H1 (cell line): ENCODE data around the gene LRRIQ4. TPM values are rescaled to one million over a fixed set of nuclear protein-coding genes. Genes with fewer than 3 reads are reported as not detected.

Source experiments
- FOSL1 ChIP-seq: IDR thresholded peaks from 2 replicates; pipeline ENCODE4 v1.6.1; 2011; ENCODE audit warnings: mild to moderate bottlenecking, low read depth, low read length, moderate library complexity; ENCODE audit not compliant: insufficient read depth
- RFX5 ChIP-seq: IDR thresholded peaks from 2 replicates; pipeline ENCODE4 v1.6.1; 2011; ENCODE audit warnings: low read depth, low read length, improper control_type of control experiment, borderline replicate concordance
- SIN3A ChIP-seq, 2 experiments: IDR thresholded peaks in 1 of 2; conservative IDR thresholded peaks in 1 of 2; 2 replicates each; pipeline ENCODE4 v1.6.1; 2011 to 2012; ENCODE audit warnings: low read length in 2 of 2, improper control_type of control experiment in 1 of 2, low read depth in 1 of 2, mild to moderate bottlenecking in 1 of 2
- SP1 ChIP-seq: IDR thresholded peaks from 2 replicates; pipeline ENCODE4 v1.6.1; 2011; ENCODE audit warnings: low read depth, low read length
- TEAD4 ChIP-seq: IDR thresholded peaks from 2 replicates; pipeline ENCODE4 v1.6.1; 2012; ENCODE audit warnings: low read depth, low read length, inconsistent platforms, mixed read lengths
- polyA plus RNA-seq, 7 experiments: library from polyadenylated mRNA; depleted of rRNA in 3 of 7; stranded (reverse) in 5 of 7; unstranded in 2 of 7; fragments of >200 nt in 5 of 7; fragments of 200-250 nt in 2 of 7; gene quantifications; 1 replicate in 5 of 7; 2 replicates in 1 of 7; 4 replicates in 1 of 7; pipeline versions ENCODE4 v1.2.1 to v1.2.3, GENCODE V29; 2011 to 2013; ENCODE audit warnings: missing spikeins in 2 of 7, mixed read lengths in 2 of 7
- total RNA-seq: library from RNA; stranded (reverse); fragmentation: NEBNext Ultra II Directional; extraction: Animal tissue kit (Norgen Biotek cat#: 25700); gene quantifications from 2 replicates; pipeline ENCODE4 v1.2.1, GENCODE V29; 2021

LRRIQ4 gene
- total and polyA plus RNA-seq, 2 of the 8 experiments (the other 6 are each of a cell fraction or from before 2014, with no cell fraction given): 0.08 TPM; not detected in 1

GRCh38 chr3:169842960-169843359 lies 30.3 kb downstream of the LRRIQ4 start (continued):
- TF ChIP-seq TEAD4: no peak
- TF ChIP-seq RFX5: no peak
- TF ChIP-seq FOSL1: no peak
- no peak for TF ChIP-seq SIN3A (conservative IDR thresholded peaks at IDR 0.05 in 1 of 2, IDR thresholded peaks at IDR 0.05 in 1 of 2; ENCODE audit: low read depth in 1 of 2, low read length in 2 of 2)
- TF ChIP-seq SP1: no peak
